Endothelial cell of umbilical vein (primary cell): ENCODE measurements around the gene CDH23. TPM values are rescaled to one million over a fixed set of nuclear protein-coding genes. Genes with fewer than 3 reads are reported as not detected.

Experiments used
- BruUV-seq: library from RNA; stranded (reverse); fragments of 400-500 nt; replicated peaks from 2 replicates; lab custom pipeline; 2021; lab: Mats Ljungman, UMichigan
- CTCF ChIA-PET: fragments of 300-600, 350-600 bp; sonication (Branson Sonifier 250); formaldehyde crosslinking; loops from one replicate; lab custom pipeline; 2021; ENCODE audit warnings: antibody characterized with exemption, inconsistent platforms; lab: Charles Lee
- POLR2A ChIA-PET: fragments of 300-600, 350-600 bp; sonication (Branson Sonifier 250); formaldehyde crosslinking; loops from one replicate; lab custom pipeline; 2021; ENCODE audit warnings: antibody characterized with exemption, inconsistent platforms; lab: Charles Lee
- DNase-seq: peaks from one replicate; pipeline ENCODE4 v3.0.0-alpha.2; 2011; ENCODE audit warnings: low read depth, low spot score
- FAIRE-seq: peaks from 2 replicates; lab custom pipeline; 2011; peaks lifted over from hg19 to GRCh38; lab: Jason Lieb, UNC
- H2AFZ ChIP-seq: 2 replicates; pipeline ENCODE4 v1.6.0; 2012; ENCODE audit warnings: low read depth, low read length, control low read depth, inconsistent platforms
- H3K27ac ChIP-seq: 2 replicates; pipeline ENCODE4 v1.5.1; 2011; ENCODE audit warnings: low read depth, mild to moderate bottlenecking, control low read depth, low read length, moderate library complexity; ENCODE audit not compliant: insufficient read depth
- H3K27me3 ChIP-seq, 2 experiments: 2 replicates each; pipeline versions ENCODE4 v1.6.0 to v1.6.1; 2011; ENCODE audit warnings: low read length in 2 of 2, mixed read lengths in 1 of 2; ENCODE audit not compliant: control insufficient read depth in 2 of 2, insufficient read depth in 2 of 2
- H3K36me3 ChIP-seq, 2 experiments: 2 replicates in 1 of 2; 3 replicates in 1 of 2; pipeline ENCODE4 v1.5.1; 2011; ENCODE audit warnings: low read length in 2 of 2, mild to moderate bottlenecking in 1 of 2, moderate library complexity in 1 of 2; ENCODE audit not compliant: control insufficient read depth in 2 of 2, insufficient read depth in 2 of 2; ENCODE audit errors: extremely low read depth in 1 of 2
- H3K4me1 ChIP-seq: 3 replicates; pipeline ENCODE4 v1.5.1; 2011; ENCODE audit warnings: mild to moderate bottlenecking, low read length; ENCODE audit not compliant: control insufficient read depth, insufficient read depth; ENCODE audit errors: extremely low read depth
- H3K4me2 ChIP-seq: 2 replicates; pipeline ENCODE4 v1.6.1; 2011; ENCODE audit warnings: low read length, control low read depth, mixed read lengths; ENCODE audit not compliant: insufficient read depth
- H3K4me3 ChIP-seq, 3 experiments: fragments of 200-600 bp in 1 of 3; sonication (generic), shearing (Covaris generic) in 1 of 3; replicated peaks in 1 of 3; 2 replicates each; pipeline ENCODE4 v1.5.1; 2011 to 2016; ENCODE audit warnings: control low read depth in 3 of 3, low read length in 3 of 3, mild to moderate bottlenecking in 2 of 3, inconsistent platforms in 1 of 3, low read depth in 1 of 3, moderate library complexity in 1 of 3; ENCODE audit not compliant: insufficient read depth in 1 of 3
- H3K79me2 ChIP-seq: 2 replicates; pipeline ENCODE4 v1.6.0; 2012; ENCODE audit warnings: low read length, inconsistent platforms; ENCODE audit not compliant: control insufficient read depth, insufficient read depth
- H3K9ac ChIP-seq: replicated peaks from 2 replicates; pipeline ENCODE3; 2011; ENCODE audit warnings: low read length, control low read depth; ENCODE audit not compliant: insufficient read depth; ENCODE audit errors: extremely low read depth
- H3K9me1 ChIP-seq: replicated peaks from 3 replicates; pipeline ENCODE4 v1.6.0; 2011; ENCODE audit warnings: mild to moderate bottlenecking, low read length; ENCODE audit not compliant: control insufficient read depth, insufficient read depth; ENCODE audit errors: extremely low read depth
- H3K9me3 ChIP-seq: replicated peaks from 2 replicates; pipeline ENCODE4 v1.5.1; 2012; ENCODE audit warnings: low read length, inconsistent platforms; ENCODE audit not compliant: control insufficient read depth, insufficient read depth
- H4K20me1 ChIP-seq: replicated peaks from 2 replicates; pipeline ENCODE3; 2011; ENCODE audit warnings: mild to moderate bottlenecking, low read length; ENCODE audit not compliant: control insufficient read depth, insufficient read depth; ENCODE audit errors: extremely low read depth
- CTCF ChIP-seq, 2 donors: IDR thresholded peaks; 1 replicate in 1 of 2; 2 replicates in 1 of 2; pipeline ENCODE4 v1.5.1; 2011; ENCODE audit warnings: low read length in 2 of 2, mild to moderate bottlenecking in 2 of 2, moderate library complexity in 2 of 2, control low read depth in 1 of 2, inconsistent platforms in 1 of 2, low read depth in 1 of 2; ENCODE audit not compliant: insufficient read depth in 1 of 2; ENCODE audit errors: extremely low read depth in 1 of 2
- EZH2 ChIP-seq: IDR thresholded peaks from 2 replicates; pipeline ENCODE4 v1.6.1; 2012; ENCODE audit warnings: borderline replicate concordance, low read depth, mild to moderate bottlenecking, moderate library complexity, low read length, inconsistent platforms; ENCODE audit not compliant: severe bottlenecking
- FOS ChIP-seq: IDR thresholded peaks from 2 replicates; pipeline ENCODE4 v1.6.1; 2011; ENCODE audit warnings: mild to moderate bottlenecking, low read length, moderate library complexity, borderline replicate concordance; ENCODE audit not compliant: insufficient read depth
- GATA2 ChIP-seq: IDR thresholded peaks from 2 replicates; pipeline ENCODE4 v1.7.0; 2011; ENCODE audit warnings: low read depth, mild to moderate bottlenecking, moderate library complexity, mixed read lengths, low read length; ENCODE audit not compliant: insufficient read length, insufficient read depth
- JUN ChIP-seq: IDR thresholded peaks from 2 replicates; pipeline ENCODE4 v1.6.1; 2011; ENCODE audit warnings: borderline replicate concordance, low read depth; ENCODE audit not compliant: insufficient read length, insufficient read depth
- POLR2A ChIP-seq: IDR thresholded peaks from 2 replicates; pipeline ENCODE4 v1.6.1; 2012; ENCODE audit warnings: low read depth, mild to moderate bottlenecking, control low read depth, low read length
- POLR2AphosphoS5 ChIP-seq: IDR thresholded peaks from 2 replicates; pipeline ENCODE4 v1.6.1; 2012; ENCODE audit warnings: low read depth, mild to moderate bottlenecking, control low read depth, low read length, moderate library complexity; ENCODE audit not compliant: insufficient read depth
- dilution Hi-C: fragments of 300-500 bp; cut with MboI; formaldehyde crosslinking; loops from one replicate; pipeline ENCODE4 v1.15.0; 2019; ENCODE audit warnings: low sequenced_read_pairs; ENCODE audit not compliant: extremely low pct_ligation_motif_present
- intact Hi-C: fragments of 100-400 bp; cut with micrococcal nuclease; formaldehyde crosslinking; loops from one replicate; pipeline ENCODE4 v1.10.0; 2022
- polyA plus RNA-seq, 4 experiments: library from polyadenylated mRNA; depleted of rRNA in 3 of 4; stranded (reverse) in 3 of 4; unstranded in 1 of 4; fragments of >200 nt; gene quantifications; 2 replicates each; pipeline versions ENCODE4 v1.2.1 to v1.2.3, GENCODE V29; 2011 to 2012; ENCODE audit warnings: missing spikeins in 1 of 4
- total RNA-seq: library from RNA; stranded (reverse); gene quantifications from 2 replicates; pipeline ENCODE4 v1.2.3, GENCODE V29; 2021

Gene CDH23
- total and polyA plus RNA-seq, 2 donors (not counting 3 experiments of a cell fraction or from before 2014, with no cell fraction given): not detected

- Histone ChIP-seq H3K9me3 (no peaks in the 10 kb centered on the region), H3K79me2 (no peaks in the 10 kb centered on the region), H2AFZ (no peak overlapping the region), H3K27me3 (peaks cover 2 to 6% of the 10 kb centered on the region in 2 experiments), H4K20me1 (no peaks in the 10 kb centered on the region), H3K27ac (no peak overlapping the region), H3K9ac (no peak overlapping the region), H3K4me2 (no peak overlapping the region), H3K9me1 (no peaks in the 10 kb centered on the region), H3K36me3 (no peaks in the 10 kb centered on the region), H3K4me3 (no peak overlapping the region), H3K4me1 (no peaks in the 10 kb centered on the region)
- DNase-seq: no peak
- dilution Hi-C loops: no loop called here
- BruUV-seq: no TSS peak
- intact Hi-C loops: no loop called here
- no peak for FAIRE-seq
- ChIA-PET CTCF (interaction anchor here (0.6 to 1.4 kb wide), 7 partner anchors 11 to 180 kb away, joined by 3 to 6 read pairs (median 3); no protein-coding TSS in a partner anchor), POLR2A (no interaction called here)
- TF ChIP-seq EZH2: no peak
- TF ChIP-seq CTCF (IDR thresholded peaks at IDR 0.05; ENCODE audit: extremely low read depth in 1 of 2, insufficient read depth in 1 of 2, low read depth in 1 of 2, low read length in 2 of 2): no peak
- no peak for TF ChIP-seq POLR2AphosphoS5
- no peak for TF ChIP-seq POLR2A
- TF ChIP-seq JUN: no peak
- TF ChIP-seq FOS: no peak
Measured at GRCh38 chr10:71429304-71429703, 32.6 kb downstream of the CDH23 start.

- Histone ChIP-seq H2AFZ (no peak overlapping the region), H3K36me3 (no peaks in the 10 kb centered on the region), H3K9ac (no peak overlapping the region), H3K4me2 (no peak overlapping the region), H3K9me1 (no peaks in the 10 kb centered on the region), H3K79me2 (no peaks in the 10 kb centered on the region), H3K27me3 (peaks cover 2 to 6% of the 10 kb centered on the region in 2 experiments), H3K4me3 (no peak overlapping the region), H3K4me1 (no peaks in the 10 kb centered on the region), H3K27ac (no peak overlapping the region), H3K9me3 (no peaks in the 10 kb centered on the region), H4K20me1 (no peaks in the 10 kb centered on the region)
- CTCF ChIA-PET: interaction anchor here (0.6 to 1.4 kb wide), 7 partner anchors 10 to 141 kb away, joined by 3 to 6 read pairs (median 4); no protein-coding TSS in a partner anchor
- TF ChIP-seq GATA2: no peak
- TF ChIP-seq CTCF (IDR thresholded peaks at IDR 0.05; ENCODE audit: extremely low read depth in 1 of 2, insufficient read depth in 1 of 2, low read depth in 1 of 2, low read length in 2 of 2): peak; percentile 4 to 18
- no TSS peak for BruUV-seq
- intact Hi-C loops: no loop called here
- POLR2A ChIA-PET: no interaction called here
- dilution Hi-C loops: no loop called here
- FAIRE-seq: no peak
- DNase-seq: no peak
Measured at GRCh38 chr10:71429929-71430328, 33.2 kb downstream of the CDH23 start.
